Lower leg skin (tissue), 4 donors: ENCODE results near the gene BMP10. TPM values are rescaled to one million over a fixed set of nuclear protein-coding genes. Genes with fewer than 3 reads are reported as not detected.

ENCODE experiments used
- DNase-seq, 2 donors: peaks; one replicate each; pipeline ENCODE4 v3.0.0-alpha.2; 2019; ENCODE audit warnings: low spot score in 2 of 2
- H3K4me3 ChIP-seq: fragments of 200-600 bp; sonication (generic); 2 replicates; pipeline ENCODE4 v1.5.1; 2017; ENCODE audit warnings: mild to moderate bottlenecking, low read depth; ENCODE audit not compliant: poor library complexity, severe bottlenecking
- POLR2A ChIP-seq, 2 donors: fragments of 450-650 bp; IDR thresholded peaks; one replicate each; pipeline ENCODE4 v1.6.1; 2016 to 2017; ENCODE audit warnings: antibody characterized with exemption in 2 of 2, mild to moderate bottlenecking in 1 of 2, moderate library complexity in 1 of 2
- WGBS, 2 donors: methylation state at CpG; one replicate each; pipeline ENCODE4 v1.1.5; 2018; 5-methylcytosine and 5-hydroxymethylcytosine counted together
- intact Hi-C: fragments of 100-400 bp; cut with DNase I; formaldehyde crosslinking; loops from one replicate; pipeline ENCODE4 v1.15.0; 2023; ENCODE audit warnings: low total_unique reads
- total RNA-seq, 4 donors: library from RNA; depleted of rRNA; stranded (reverse); fragments of >200 nt; gene quantifications; one replicate each; pipeline ENCODE4 v1.1.0, GENCODE V29; 2016
- TF ChIP-seq, protein P1 (sequence below), 3 donors: fragments of 450-650 bp; IDR thresholded peaks; one replicate each; pipeline ENCODE4 v1.5.1; 2016; ENCODE audit warnings: antibody characterized with exemption in 3 of 3, mild to moderate bottlenecking in 3 of 3, moderate library complexity in 2 of 3

Gene BMP10
- total RNA-seq, 4 donors from 2014 or later = 0.19 TPM; not detected in 3

DNA sequence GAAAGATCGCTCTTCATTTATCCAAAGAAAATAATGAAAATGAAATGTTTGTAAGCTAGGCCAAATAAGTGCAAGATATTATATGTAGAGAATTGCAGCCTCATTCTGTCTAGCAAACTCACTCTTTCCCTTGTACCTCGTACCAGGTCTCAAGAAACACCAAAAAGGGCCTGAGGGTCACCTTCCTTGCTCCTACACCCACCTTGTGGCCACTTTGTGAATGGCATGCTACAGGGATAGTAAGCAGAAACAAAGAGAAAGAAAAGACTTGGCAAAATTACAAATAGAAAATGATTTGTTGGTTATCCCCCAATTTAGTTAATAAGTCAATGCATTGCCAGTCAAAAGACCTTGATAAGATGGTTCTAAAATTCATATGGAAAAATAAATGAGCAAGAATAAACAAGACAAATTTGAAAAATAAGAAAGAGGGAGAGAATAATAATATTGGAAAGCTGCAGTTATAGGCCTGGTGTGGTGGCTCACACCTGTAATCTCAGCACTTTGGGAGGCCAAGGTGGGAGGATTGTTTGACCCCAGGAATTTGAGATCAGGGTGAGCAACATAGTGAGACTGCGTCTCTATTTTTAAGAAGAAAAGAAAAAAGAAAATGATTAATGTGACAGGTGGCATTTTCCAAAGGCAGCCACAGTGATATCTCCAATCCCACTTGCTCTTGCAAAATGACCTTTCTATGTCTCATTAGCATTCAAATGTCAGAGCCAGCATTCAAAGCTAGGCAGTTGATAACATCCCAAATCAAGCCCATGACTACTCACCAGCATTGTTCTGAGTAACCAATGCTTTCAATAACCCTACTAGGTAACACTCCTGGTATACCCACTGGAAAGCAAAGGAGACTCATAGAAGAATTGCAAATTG is 38.8 kb upstream of the BMP10 start:
- peak in 1 of 2 donors; percentile 66 for DNase-seq
- TF ChIP-seq, protein P1, sequence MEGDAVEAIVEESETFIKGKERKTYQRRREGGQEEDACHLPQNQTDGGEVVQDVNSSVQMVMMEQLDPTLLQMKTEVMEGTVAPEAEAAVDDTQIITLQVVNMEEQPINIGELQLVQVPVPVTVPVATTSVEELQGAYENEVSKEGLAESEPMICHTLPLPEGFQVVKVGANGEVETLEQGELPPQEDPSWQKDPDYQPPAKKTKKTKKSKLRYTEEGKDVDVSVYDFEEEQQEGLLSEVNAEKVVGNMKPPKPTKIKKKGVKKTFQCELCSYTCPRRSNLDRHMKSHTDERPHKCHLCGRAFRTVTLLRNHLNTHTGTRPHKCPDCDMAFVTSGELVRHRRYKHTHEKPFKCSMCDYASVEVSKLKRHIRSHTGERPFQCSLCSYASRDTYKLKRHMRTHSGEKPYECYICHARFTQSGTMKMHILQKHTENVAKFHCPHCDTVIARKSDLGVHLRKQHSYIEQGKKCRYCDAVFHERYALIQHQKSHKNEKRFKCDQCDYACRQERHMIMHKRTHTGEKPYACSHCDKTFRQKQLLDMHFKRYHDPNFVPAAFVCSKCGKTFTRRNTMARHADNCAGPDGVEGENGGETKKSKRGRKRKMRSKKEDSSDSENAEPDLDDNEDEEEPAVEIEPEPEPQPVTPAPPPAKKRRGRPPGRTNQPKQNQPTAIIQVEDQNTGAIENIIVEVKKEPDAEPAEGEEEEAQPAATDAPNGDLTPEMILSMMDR (IDR thresholded peaks at IDR 0.05) = peak in 2 of 3 donors; percentile 62 to 75
- no peak for TF ChIP-seq POLR2A (IDR thresholded peaks at IDR 0.05)
- WGBS, 2 donors = 68 to 69% methylated on average over 3 of the region's 3 CpGs
- H3K4me3 ChIP-seq = no peak overlapping the region
- intact Hi-C loops = loop anchor here (10.0 kb wide), 2 partner anchors 75 to 445 kb away; partner anchors contain the start of genes APLF and FBXO48

DNA sequence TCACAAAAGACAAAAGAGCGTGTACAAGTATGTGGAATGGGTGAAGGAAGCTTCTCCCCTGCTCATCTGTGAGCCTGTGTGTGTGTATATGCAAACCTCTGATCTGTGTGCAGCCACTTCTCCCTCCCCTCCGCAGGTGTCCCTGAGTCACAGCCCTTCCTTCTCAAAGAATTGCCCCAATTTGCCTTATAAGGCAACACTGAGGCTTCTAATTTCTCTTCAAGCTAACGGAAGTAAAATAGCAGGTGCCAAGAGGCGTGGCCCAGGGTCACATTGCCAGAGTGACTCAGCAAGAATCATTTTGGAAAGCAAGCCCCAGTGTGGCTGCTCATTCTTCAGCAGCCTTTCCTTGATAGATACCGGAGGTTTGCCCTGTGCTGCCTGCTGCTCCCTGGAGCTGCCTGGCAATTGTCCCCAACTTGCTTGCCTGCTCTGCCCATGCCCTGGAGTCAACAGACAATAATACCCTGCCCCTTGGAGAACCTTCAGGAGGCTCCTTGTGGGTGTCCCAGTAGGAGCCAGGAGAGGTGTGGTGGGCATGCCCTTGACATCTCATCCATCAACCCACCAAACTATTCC is 37.3 kb upstream of the BMP10 start:
- TF ChIP-seq POLR2A (IDR thresholded peaks at IDR 0.05) = no peak
- TF ChIP-seq, protein P1 (IDR thresholded peaks at IDR 0.05) = no peak
- DNase-seq = peak; percentile 87 to 95
- 15 to 16% methylated on average over 5 of the region's 5 CpGs for WGBS, 2 donors
- intact Hi-C loops = loop anchor here (10.0 kb wide), 1 partner anchor 444 kb away; the partner anchor contains the start of genes APLF and FBXO48
- no peak overlapping the region for H3K4me3 ChIP-seq

DNA sequence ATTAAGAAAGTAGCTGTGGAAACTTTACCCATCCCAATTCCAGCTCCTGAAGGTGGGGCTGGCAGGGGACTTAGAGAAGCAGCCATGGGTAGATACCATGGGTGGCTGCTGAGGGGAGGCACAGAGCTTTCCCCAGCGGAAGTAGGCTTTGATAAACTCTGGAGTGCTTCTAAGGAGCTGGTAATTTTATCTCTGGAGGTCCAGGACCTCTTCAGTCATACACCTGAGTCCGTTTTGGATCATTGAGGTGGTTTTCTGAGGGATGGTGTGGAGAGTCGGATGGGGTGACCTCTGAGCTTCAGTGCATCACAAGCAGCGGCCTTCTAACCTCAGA is 36.7 kb upstream of the BMP10 start:
- H3K4me3 ChIP-seq = no peak overlapping the region
- no peak for DNase-seq
- intact Hi-C loops = loop anchor here (10.0 kb wide), 1 partner anchor 443 kb away; the partner anchor contains the start of genes APLF and FBXO48
- TF ChIP-seq POLR2A (IDR thresholded peaks at IDR 0.05) = no peak
- TF ChIP-seq, protein P1 (IDR thresholded peaks at IDR 0.05) = no peak
- 87 to 95% methylated on average over 4 of the region's 4 CpGs for WGBS, 2 donors

DNA sequence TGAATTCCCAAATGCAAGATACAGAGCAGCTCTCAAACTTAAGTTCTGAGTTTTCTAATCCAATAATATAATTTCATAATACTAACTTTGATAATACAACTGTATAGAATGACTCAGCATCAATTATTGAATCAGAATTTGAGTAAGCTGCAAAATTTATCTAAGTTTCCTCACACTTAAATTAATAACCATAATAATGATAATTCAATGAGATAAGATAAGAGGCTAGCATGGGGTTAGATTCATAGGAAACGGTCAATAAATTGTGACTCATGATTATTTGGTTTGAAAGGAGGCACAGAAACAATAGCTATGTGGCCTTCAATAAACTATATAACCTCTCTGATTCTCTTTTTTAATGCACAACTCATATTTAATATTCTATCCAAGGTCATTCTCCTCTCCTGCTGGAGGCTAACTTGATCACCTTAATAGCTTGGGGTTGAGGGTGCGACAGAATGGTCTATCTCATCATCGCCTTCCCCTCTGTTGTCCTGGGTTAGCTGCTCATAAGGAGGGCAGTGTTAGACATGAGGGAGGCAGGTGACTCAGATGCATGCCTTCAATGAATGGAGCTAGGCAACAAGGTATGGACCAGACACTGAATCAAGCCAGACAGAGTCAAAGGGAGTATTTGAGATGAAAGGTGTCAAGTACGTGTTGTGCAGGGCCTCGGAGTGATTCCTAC is 36.2 kb upstream of the BMP10 start:
- WGBS, 2 donors = 88% methylated on average over 5 of the region's 5 CpGs
- intact Hi-C loops = loop anchor here (10.0 kb wide), 1 partner anchor 443 kb away; the partner anchor contains the start of genes APLF and FBXO48
- TF ChIP-seq POLR2A (IDR thresholded peaks at IDR 0.05) = no peak
- TF ChIP-seq, protein P1 (IDR thresholded peaks at IDR 0.05) = no peak
- no peak for DNase-seq
- H3K4me3 ChIP-seq = no peak overlapping the region

DNA sequence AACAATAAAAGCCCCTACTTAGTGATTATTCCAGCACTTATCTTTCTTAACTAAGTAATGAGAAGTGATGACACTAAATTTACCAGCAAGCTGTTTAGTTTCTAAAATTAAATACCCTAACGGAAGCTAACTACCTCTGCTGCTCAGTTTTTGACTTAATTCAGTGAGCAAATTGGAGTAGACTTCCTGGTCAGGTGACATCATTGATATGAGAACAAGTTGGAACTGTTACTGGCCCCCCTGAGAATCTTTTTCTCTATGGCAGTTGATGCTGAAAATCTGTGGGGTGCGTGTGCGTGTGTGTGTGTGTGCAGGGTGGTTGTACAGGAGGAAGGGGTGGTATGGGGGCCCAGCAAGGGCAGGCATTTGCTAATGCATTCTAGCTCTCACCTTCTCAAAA is 35.5 kb upstream of the BMP10 start:
- TF ChIP-seq, protein P1 (IDR thresholded peaks at IDR 0.05) = no peak
- no peak for TF ChIP-seq POLR2A (IDR thresholded peaks at IDR 0.05)
- DNase-seq = no peak
- WGBS, 2 donors = 89 to 94% methylated on average over 3 of the region's 3 CpGs
- intact Hi-C loops = loop anchor here (10.0 kb wide), 1 partner anchor 442 kb away; the partner anchor contains the start of genes APLF and FBXO48
- H3K4me3 ChIP-seq = no peak overlapping the region
